Measurements from ENCODE around the gene ACOT8.

ACOT8 gene

GRCh38 chr20:45897692-45898091, 40.5 kb upstream of the ACOT8 start:
- no peaks in the 10 kb centered on the region for H3K79me2 ChIP-seq (ENCODE audit: insufficient read depth, low read length)
- no peaks in the 10 kb centered on the region for H3K27me3 ChIP-seq (ENCODE audit: insufficient read depth, low read length, poor library complexity)
- H3K9me3 ChIP-seq (ENCODE audit: insufficient read depth, low read length, severe bottlenecking) = no peaks in the 10 kb centered on the region
- no peak overlapping the region for H3K27ac ChIP-seq (ENCODE audit: low read length)
- DNase-seq (no peak), ATAC-seq (ENCODE audit: insufficient read depth, low read depth) (no peak)
- no peak overlapping the region for H3K4me3 ChIP-seq (ENCODE audit: low read depth in 1 of 2, low read length in 2 of 2)
- no peak overlapping the region for H2AFZ ChIP-seq (ENCODE audit: low read depth, low read length)
- TF ChIP-seq, protein P1, sequence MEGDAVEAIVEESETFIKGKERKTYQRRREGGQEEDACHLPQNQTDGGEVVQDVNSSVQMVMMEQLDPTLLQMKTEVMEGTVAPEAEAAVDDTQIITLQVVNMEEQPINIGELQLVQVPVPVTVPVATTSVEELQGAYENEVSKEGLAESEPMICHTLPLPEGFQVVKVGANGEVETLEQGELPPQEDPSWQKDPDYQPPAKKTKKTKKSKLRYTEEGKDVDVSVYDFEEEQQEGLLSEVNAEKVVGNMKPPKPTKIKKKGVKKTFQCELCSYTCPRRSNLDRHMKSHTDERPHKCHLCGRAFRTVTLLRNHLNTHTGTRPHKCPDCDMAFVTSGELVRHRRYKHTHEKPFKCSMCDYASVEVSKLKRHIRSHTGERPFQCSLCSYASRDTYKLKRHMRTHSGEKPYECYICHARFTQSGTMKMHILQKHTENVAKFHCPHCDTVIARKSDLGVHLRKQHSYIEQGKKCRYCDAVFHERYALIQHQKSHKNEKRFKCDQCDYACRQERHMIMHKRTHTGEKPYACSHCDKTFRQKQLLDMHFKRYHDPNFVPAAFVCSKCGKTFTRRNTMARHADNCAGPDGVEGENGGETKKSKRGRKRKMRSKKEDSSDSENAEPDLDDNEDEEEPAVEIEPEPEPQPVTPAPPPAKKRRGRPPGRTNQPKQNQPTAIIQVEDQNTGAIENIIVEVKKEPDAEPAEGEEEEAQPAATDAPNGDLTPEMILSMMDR (IDR thresholded peaks at IDR 0.05; ENCODE audit: borderline replicate concordance, extremely low read depth, low read length, poor library complexity, severe bottlenecking) = no peak
- peaks cover 43% of the 10 kb centered on the region for H3K36me3 ChIP-seq (ENCODE audit: insufficient read depth, low read length)
- no peak overlapping the region for H3K4me2 ChIP-seq (ENCODE audit: insufficient read depth, low read length)
- H4K20me1 ChIP-seq (ENCODE audit: insufficient read depth, low read length) = no peaks in the 10 kb centered on the region
- no peak overlapping the region for H3K9ac ChIP-seq (ENCODE audit: low read depth, low read length)
- H3K4me1 ChIP-seq (ENCODE audit: insufficient read depth, low read length) = peaks cover 1% of the 10 kb centered on the region; the same call in 1 of the 2 replicates

DNA sequence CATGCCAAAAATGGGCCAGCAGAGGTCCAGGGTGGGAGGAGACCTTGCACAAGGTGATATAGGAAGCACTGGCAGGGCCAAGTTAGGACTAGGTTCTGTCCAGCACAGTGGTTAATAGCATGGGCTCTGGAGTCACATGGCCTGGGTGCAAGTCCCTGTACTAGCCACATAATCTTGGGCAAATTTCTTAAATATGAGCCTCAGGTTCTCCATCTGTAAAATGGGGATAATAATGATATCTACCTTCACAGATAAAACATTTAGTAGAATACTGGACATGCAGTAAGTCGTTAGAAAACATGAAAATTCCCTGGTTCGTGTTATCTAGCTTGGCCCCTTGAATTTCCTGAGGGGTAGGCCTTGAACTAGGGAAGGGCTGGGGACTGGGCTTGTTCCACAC, 40.1 kb upstream of the ACOT8 start:
- Histone ChIP-seq H3K9me3 (ENCODE audit: insufficient read depth, low read length, severe bottlenecking) (no peaks in the 10 kb centered on the region), H3K79me2 (ENCODE audit: insufficient read depth, low read length) (no peaks in the 10 kb centered on the region), H2AFZ (ENCODE audit: low read depth, low read length) (no peak overlapping the region), H3K36me3 (ENCODE audit: insufficient read depth, low read length) (peaks cover 45% of the 10 kb centered on the region), H3K27ac (ENCODE audit: low read length) (no peak overlapping the region), H3K27me3 (ENCODE audit: insufficient read depth, low read length, poor library complexity) (no peaks in the 10 kb centered on the region), H3K4me2 (ENCODE audit: insufficient read depth, low read length) (no peak overlapping the region), H3K4me3 (ENCODE audit: low read depth in 1 of 2, low read length in 2 of 2) (no peak overlapping the region), H3K9ac (ENCODE audit: low read depth, low read length) (no peak overlapping the region), H4K20me1 (ENCODE audit: insufficient read depth, low read length) (no peaks in the 10 kb centered on the region), H3K4me1 (ENCODE audit: insufficient read depth, low read length) (peaks cover 5% of the 10 kb centered on the region)
- DNase-seq (no peak), ATAC-seq (ENCODE audit: insufficient read depth, low read depth) (no peak)
- TF ChIP-seq EZH2 (IDR thresholded peaks at IDR 0.05; ENCODE audit: borderline replicate concordance, low read depth, low read length, severe bottlenecking) = no peak
- TF ChIP-seq, protein P1 (IDR thresholded peaks at IDR 0.05; ENCODE audit: borderline replicate concordance, extremely low read depth, low read length, poor library complexity, severe bottlenecking) = no peak

GRCh38 chr20:45896641-45897161, 39.5 kb upstream of the ACOT8 start:
- Histone ChIP-seq H3K36me3 (ENCODE audit: insufficient read depth, low read length) (peaks cover 45% of the 10 kb centered on the region), H4K20me1 (ENCODE audit: insufficient read depth, low read length) (no peaks in the 10 kb centered on the region), H3K4me2 (ENCODE audit: insufficient read depth, low read length) (no peak overlapping the region), H3K27ac (ENCODE audit: low read length) (no peak overlapping the region), H3K9ac (ENCODE audit: low read depth, low read length) (no peak overlapping the region), H3K4me1 (ENCODE audit: insufficient read depth, low read length) (peaks cover 11% of the 10 kb centered on the region), H3K9me3 (ENCODE audit: insufficient read depth, low read length, severe bottlenecking) (no peaks in the 10 kb centered on the region), H3K27me3 (ENCODE audit: insufficient read depth, low read length, poor library complexity) (no peaks in the 10 kb centered on the region), H2AFZ (ENCODE audit: low read depth, low read length) (no peak overlapping the region), H3K79me2 (ENCODE audit: insufficient read depth, low read length) (peaks cover 5% of the 10 kb centered on the region), H3K4me3 (ENCODE audit: low read depth in 1 of 2, low read length in 2 of 2) (no peak overlapping the region)
- DNase-seq (no peak), ATAC-seq (ENCODE audit: insufficient read depth, low read depth) (no peak)
- no peak for TF ChIP-seq EZH2 (IDR thresholded peaks at IDR 0.05; ENCODE audit: borderline replicate concordance, low read depth, low read length, severe bottlenecking)
- TF ChIP-seq, protein P1 (IDR thresholded peaks at IDR 0.05; ENCODE audit: borderline replicate concordance, extremely low read depth, low read length, poor library complexity, severe bottlenecking) = no peak

DNA sequence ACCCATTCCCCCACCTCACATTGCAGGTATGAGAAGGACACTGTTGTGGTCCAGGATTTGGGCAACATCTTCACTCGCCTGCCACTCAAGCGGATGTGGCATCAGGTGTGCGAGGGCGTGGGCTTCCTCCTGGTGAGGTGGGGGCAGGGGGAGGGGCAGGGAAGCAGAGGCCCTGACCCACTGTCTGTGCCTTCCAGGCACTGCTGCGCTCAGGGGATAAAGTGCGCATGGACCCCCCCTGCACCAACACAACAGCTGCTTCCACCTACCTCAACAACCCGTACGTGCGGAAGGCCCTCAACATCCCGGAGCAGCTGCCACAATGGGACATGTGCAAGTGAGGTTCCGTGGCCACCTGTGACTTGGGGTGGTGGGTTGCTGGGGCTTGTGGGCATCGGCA, 37.6 kb upstream of the ACOT8 start:
- H3K9me3 ChIP-seq (ENCODE audit: insufficient read depth, low read length, severe bottlenecking) = no peaks in the 10 kb centered on the region
- no peak overlapping the region for H2AFZ ChIP-seq (ENCODE audit: low read depth, low read length)
- H3K27ac ChIP-seq (ENCODE audit: low read length) = no peak overlapping the region
- H3K79me2 ChIP-seq (ENCODE audit: insufficient read depth, low read length) = peaks cover 20% of the 10 kb centered on the region
- ATAC-seq (ENCODE audit: insufficient read depth, low read depth) = no peak
- H3K27me3 ChIP-seq (ENCODE audit: insufficient read depth, low read length, poor library complexity) = no peaks in the 10 kb centered on the region
- no peak overlapping the region for H3K9ac ChIP-seq (ENCODE audit: low read depth, low read length)
- no peak overlapping the region for H3K4me3 ChIP-seq (ENCODE audit: low read depth in 1 of 2, low read length in 2 of 2)
- no peak overlapping the region for H3K4me2 ChIP-seq (ENCODE audit: insufficient read depth, low read length)
- peaks cover 45% of the 10 kb centered on the region for H3K36me3 ChIP-seq (ENCODE audit: insufficient read depth, low read length)
- H4K20me1 ChIP-seq (ENCODE audit: insufficient read depth, low read length) = no peaks in the 10 kb centered on the region
- DNase-seq = no peak
- TF ChIP-seq, protein P1 (IDR thresholded peaks at IDR 0.05; ENCODE audit: borderline replicate concordance, extremely low read depth, low read length, poor library complexity, severe bottlenecking) = no peak
- no peak for TF ChIP-seq EZH2 (IDR thresholded peaks at IDR 0.05; ENCODE audit: borderline replicate concordance, low read depth, low read length, severe bottlenecking)
- H3K4me1 ChIP-seq (ENCODE audit: insufficient read depth, low read length) = peaks cover 27% of the 10 kb centered on the region
